Stimulated activated CD8-positive, alpha-beta memory T cell treated with anti-CD3 and anti-CD28 coated beads, Interleukin-15, amount 100 ng/mL, for 1 hour (primary cell): ENCODE results near the gene MEIOC.
A peak's percentile ranks its signal among the peaks of the same experiment; 100 is the strongest.
"Not testable (repeated sequence)": the region's sequence is repeated elsewhere in the genome, so short reads cannot be mapped to it uniquely, and the experiment has no call there.

Source experiments
- DNase-seq: peaks from one replicate; pipeline ENCODE4 v3.0.0-alpha.2; 2020; ENCODE audit warnings: low read depth

MEIOC gene

DNA sequence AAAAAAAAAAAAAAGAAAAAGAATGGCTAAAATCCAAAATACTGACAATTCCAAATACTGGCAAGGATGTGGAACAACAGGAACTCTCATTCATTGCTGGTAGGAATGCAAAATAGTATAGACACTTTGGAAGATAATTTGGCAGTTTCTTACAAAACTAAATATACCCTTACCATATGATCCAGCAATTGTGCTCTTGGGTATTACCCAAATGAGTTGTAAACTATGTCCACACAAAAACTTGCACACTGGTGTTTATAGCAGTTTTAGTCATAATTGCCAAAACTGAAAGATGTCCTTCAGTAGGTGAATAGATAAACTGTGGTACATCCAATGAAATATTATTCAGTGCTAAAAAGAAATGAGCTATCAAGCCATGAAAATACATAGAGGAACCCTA lies 8.5 kb upstream of the MEIOC start:
- no peak for DNase-seq

DNA sequence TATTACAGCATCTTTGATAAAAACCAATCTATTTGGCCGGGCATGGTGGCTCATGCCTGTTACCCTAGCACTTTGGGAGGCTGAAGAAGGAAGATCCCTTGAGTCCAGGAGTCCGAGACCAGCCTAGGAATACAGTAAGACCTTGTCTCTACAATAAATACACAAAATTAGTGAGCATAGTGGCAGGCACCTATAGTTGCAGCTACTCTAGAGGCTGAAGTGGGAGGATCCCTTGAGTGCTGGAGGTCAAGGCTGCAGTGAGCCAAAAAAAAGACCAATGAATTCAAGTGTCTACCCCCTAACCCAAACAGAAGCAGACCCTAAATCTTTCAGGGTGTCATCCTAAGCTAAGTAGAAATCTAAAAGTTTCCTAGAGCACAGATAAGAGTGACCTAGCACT lies 7.3 kb upstream of the MEIOC start:
- no peak for DNase-seq

DNA sequence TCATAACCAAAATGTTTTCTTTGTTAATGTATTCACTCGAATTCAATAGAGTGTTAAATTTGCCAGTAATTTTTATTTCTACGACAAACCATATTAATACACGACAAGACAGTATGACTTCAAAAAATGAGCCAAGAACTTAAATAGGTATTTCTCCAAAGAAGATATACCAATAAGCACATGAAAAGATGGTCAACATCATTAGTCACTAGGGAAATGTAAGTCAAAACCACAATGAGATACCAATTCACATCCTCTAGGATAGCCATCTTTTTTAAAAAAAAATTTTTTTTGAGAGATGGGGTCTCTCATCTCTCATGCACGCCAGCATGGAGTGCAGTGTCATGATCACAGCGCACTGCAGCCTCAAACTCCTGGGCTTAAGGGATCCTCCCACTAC lies 5.0 kb upstream of the MEIOC start:
- DNase-seq = no peak

DNA sequence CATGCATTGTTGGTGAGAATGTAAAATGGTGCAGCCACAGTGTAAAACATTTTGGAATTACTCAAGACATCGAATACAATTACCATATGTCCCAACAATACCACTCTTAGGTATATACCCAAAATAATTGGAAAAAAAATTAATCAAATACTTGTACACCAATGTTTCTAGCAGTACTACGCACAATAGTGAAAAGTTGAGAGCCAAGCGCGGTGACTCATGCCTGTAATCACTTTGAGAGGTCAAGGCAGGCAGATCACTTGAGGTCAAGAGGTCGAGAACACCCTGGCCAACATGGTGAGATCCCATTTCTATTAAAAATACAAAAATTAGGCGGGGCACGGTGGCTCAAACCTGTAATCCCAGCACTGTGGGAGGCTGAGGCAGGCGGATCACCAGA lies 3.5 kb upstream of the MEIOC start:
- no peak for DNase-seq

DNA sequence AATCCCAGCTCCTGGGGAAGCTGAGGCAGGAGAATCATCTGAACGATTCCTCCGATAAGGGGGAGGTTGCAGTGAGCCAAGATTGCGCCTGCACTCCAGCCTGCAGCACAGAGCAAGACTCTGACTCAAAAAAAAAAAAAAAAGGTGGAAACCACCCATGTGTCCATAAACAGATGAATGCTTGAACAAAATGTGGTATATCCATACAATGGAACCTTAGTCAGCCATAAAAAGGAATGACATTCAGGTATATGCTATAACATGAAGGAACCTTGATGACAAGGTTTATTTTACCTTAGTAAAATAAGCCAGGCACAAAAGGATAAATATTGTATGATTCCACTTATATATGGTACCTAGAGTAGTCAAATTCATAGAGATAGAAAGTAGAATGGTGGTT lies 2.9 kb upstream of the MEIOC start:
- no peak for DNase-seq

DNA sequence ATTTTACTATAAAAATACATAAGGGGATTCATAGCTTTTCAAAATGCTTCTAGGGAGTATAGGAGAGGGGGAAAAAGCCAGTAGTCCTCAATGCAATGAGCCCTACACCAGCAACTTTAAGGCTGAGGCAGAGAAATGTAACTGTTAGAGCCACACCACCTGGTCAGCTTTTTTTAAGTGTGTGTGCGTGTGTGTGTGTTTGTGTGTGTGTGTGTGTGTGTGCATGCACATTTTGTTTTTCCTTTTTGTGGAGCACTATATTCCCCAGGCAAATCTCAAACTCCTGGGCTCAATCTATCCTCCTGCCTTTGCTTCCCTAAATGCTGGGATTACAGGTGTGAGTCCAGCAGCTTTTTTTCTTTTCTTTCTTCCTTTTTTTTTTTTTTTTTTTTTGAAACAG lies 2.3 kb upstream of the MEIOC start:
- no peak for DNase-seq

DNA sequence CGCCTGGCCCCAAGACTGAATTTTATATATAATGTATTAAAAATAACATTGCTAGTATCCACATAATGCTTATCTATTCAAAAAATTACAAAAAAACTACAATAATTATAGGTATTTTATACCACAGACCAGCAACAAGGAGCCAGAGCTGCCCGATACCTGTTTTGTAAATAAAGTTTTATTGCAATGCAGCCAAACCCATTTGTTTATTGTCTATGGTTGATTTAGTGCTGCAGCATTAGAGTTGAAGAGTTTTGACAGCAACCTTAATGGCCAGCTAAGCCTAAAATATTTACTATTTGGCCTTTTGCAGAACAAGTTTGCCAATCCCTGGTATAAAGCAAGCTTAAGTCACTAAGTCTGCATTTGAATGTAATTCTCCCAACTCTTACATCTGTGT lies 5.6 kb downstream of the MEIOC start:
- no peak for DNase-seq

DNA sequence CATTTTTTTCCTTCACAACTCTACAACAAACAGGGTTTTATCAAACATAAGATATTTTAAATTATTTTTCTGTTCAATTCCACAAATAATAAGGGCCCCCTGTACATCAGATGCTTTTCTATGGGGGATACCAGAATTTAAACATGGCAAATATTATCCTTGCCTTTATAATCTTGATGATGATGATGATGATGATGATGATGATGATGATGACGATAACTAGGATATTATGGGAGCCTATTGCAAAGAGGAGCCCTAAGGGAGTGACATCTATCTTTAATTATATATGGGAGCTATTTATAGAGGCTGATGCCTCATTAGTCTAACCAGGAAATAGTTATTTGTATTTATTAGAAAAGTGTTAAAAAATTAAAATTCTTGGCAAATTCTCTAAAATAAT lies 6.8 kb downstream of the MEIOC start:
- no peak for DNase-seq

DNA sequence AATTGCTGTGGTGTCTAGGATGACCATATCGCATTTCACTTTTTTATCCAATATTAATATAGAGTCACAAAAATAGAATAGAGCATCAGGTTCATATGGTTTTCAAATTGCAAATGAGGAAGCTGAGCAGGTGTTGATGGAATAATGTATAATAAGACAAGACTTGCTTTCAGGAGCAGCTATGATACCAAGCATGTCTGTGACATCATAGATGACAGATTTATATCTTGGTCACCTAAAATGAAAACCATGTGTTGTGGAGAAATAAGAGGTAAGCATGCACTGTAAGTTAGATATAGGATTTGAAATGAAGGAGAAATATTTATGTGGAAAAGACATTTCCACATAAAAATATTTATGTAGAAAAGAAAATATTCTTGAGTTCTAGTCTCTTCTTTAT lies 8.6 kb downstream of the MEIOC start:
- DNase-seq = no peak

DNA sequence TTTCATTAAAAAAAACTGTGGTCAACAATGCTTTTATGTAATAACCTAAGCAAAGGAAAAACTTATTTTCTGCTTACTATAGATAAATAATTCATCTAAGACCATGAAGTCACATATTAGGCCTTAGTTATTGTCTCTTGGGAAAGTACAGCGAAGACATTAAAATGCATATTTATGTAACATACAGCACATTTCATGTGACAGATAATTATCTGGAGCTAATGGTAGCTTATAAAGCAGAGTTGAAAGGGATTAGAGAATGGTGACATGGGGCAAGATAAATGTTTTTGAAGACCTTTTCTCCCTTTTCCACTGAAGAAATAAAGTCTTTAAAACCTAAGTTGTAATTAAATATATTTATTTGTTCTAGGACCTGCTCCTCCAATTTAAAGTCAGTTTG lies 9.7 kb downstream of the MEIOC start:
- no peak for DNase-seq

DNA sequence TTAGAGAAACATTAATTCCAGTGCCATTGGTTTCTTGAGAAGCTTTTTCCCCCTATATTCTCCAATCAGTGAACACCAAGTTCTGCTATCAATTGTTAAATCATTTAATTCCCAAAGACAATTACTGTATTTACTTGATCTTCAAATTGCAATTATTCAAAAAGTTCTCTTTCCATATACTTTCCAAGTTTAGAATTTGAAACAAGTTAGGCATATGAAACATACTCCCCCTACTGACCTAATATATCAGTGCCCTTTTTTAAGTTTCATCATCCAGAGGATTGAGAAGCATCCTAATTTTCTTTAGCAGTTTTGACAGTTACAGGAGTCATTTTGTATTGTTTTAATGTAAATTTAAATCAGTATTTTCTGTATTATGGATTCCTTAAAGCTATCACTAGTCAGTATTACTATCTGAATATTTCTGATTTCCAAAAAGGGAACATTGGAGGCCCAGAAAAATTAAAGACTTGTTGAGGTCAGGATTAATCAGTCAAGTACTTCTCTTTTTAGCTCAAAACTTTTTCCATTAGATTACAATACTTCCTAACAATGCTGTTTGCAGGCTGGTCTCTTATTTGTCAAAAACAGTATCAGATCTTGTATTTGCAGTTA lies 16.3 kb downstream of the MEIOC start:
- no peak for DNase-seq

DNA sequence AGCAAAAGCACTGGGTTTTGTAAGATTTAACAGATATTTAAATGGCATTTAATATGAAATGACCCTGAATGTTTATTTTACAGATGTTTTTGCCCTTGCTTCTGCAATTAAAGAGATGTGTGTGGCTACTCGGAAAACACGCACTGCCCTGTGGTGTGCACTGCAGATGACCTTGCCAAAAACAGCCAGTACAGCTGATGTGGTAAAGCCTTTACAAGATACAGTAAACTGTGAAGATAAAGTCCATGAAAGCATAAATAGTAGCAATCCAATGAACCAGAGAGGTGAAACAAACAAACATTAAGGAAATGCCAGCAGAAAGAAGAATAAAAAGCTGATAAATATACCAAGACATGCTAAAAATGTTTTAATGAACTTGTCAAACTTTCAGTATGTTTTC lies 17.6 kb downstream of the MEIOC start:
- no peak for DNase-seq

DNA sequence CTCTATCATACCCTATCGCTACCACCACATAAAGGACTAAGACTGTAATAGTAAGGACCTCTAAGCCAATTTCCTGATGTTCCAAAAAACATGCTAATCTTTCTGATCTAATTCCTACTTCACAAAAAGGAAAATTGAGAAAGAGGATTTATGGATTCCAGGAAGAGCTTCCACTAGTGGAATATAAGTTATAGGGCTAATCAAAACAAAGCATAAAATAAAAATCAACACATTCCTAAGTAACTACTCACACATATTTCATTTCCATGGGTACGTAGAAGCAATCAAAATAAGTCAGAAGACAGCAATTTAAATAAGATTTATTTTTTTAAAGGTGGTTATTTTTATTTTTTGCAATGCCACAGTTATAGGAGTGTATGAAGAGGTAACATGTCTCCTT lies 20.9 kb downstream of the MEIOC start:
- DNase-seq = no peak

DNA sequence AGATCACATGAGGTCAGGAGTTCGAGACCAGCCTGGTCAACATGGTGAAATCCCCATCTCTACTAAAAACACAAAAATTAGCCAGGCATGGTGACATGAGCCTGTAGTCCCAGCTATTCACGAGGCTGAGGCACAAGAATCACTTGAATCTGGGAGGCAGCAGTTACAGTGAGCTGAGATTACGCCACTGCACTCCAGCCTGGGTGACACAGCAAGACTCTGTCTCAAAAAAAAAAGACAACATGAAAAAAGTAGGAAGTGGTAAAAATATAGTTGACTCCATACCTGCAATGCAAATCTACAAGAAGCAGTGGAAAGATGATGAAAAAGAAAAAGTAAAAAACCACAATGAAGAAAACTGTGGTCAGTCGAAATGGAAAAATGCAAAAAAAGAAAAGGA lies 27.0 kb downstream of the MEIOC start:
- not testable (repeated sequence) for DNase-seq

DNA sequence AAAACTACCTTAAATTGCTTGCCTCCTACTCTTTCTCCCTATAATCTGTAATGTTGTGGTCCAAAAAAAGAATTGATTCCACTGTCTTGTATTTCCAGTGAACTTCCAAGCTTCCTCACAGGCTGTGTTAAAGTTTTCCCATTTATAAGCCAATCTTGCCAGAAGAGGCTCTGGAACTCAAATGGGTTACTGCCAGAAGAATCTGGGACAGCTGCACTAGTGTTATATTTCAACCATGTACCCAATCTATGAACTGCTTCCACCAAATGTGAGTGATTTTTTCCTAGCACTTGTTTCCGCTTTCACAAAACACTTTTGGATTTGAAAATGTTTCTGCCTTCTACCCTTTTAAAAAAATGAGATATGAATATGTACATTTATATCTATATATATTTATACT lies 31.5 kb downstream of the MEIOC start:
- DNase-seq = no peak

DNA sequence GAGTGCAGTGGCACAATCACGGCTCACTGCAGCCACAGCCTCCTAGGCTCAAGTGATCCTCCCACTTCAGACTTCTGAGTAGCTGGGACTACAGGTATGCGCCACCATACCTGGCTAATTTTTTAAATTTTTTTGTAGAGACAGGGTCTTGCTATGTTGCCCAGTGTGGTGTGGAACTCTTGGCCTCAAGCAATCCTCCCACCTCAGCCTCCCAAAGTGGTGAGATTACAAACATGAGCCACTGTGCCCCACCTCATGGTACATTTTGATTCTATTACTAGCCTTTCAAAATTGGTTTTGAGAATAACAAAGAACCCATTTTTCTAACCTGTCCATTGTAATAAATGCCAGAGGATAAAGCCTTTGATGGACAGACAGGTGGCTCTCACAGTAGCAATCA lies 31.9 kb downstream of the MEIOC start:
- DNase-seq = no peak

DNA sequence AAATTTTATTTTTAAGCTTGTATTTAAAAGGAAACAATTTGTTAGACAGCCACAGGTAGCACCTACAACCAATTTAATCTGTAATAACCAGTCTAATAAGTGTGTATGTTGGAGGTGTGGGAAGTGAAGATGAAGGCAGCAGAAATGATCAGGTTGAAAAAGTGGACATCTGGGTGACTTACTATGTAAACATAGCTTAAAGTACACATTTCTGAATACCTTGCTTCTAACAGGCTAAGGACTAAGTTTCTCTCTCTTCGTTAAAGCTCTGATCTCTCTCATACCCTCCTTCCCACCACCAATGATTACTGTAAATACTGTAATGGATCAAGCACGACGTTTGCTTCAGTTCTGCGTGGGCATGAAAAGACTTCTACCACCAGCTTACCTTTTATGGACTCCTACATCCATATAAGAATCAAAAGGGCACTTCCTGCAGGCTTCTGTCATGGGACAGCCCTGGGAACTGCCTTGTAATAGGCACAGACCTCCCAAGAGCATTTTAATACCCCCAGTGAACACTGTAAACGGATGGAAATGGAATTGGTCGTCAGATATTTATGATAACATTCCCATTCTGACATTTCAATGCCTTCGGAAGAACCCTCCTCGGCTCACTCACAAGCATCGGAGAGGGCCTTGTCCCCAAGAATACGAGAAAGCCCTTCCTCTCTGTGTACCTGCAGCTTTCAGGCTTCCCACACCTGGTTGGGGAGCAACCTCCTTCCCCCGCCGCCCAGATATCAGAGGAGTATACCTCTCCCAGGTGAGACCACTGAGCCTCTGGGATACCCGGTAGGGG lies 32.6 kb downstream of the MEIOC start:
- DNase-seq = no peak

DNA sequence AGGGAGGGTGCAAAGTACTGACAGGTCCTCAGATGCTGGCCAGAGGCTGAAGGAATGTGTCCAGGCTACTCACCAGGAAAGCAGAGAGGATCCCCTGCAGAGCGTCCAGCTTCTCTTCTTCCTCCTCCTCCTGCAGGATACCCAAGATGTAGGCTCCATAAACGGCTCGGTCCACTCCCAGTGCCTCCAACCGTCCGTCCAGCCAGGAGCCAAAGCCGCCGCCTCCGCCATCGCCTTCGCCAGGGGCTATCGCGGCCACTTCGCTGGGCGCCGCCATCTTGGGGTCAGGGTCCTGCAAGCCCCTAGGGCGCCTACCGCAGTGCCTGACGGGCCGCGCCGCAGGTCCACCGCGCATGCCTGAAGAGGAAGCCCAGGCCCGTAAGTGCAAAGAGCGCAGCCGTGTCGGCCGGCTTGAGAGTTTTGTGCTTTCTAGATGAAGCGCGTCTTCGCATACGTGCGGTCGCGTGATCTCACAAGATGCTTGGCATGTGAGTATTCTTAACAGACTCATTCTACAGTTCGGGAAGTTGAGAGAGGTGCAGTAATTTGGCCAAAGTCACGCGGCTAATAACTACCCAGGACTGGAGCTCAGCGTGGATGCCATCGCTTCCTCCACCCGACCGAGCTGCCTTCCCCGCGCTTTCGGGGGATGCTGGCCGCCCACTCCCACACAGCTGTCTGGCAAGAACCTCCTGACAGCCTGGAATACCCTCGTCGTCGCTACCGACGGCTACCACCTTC lies 33.4 kb downstream of the MEIOC start, which contains the start of gene CCDC43:
Gene CCDC43 (minus strand): TSS at position 300 of the 741 bp plus-strand sequence. CDS start 23 bp downstream, at position 277.
- peak; percentile 84 for DNase-seq

DNA sequence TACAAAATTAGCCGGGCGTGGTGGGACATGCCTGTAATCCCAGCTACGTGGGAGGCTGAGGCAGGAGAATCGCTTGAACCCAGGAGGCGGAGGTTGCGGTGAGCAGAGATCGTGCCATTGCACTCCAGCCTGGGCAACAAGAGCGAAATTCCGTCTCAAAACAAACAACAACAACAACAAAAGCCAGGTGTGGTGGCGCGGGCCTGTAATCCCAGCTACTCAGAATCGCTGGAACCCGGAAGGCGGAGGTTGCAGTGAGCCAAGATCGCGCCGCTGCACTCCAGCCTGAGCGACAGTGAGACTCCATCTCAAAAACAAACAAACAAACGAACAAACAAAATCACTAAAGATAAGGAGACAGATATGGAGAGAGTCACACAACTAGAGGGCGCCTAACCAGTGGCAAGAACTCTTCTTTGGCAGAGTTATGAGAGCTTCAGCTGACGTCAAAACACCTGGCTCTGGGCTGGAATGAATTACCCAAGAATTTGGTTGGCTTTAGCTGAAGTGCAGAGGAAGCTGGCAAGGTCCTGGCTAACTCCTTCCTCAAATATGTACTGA lies 34.6 kb downstream of the MEIOC start:
- DNase-seq = not testable (repeated sequence)

DNA sequence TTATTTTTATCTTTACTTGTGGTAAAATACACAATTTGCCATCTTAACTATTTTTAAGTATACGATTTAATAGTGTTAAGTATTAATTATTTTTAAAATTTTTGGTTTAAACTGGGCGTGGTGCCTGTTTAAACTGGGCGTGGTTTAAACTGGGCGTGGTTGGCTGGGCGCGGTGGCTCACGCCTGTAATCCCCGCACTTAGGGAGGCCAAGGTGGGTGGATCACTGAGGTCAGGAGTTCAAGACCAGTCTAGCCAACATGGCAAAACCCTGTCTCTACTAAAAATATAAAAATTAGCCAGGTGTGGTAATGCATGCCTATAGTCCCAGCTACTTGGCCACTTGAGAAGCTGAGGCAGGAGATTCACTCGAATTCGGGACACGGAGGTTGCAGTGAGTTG lies 37.3 kb downstream of the MEIOC start:
- DNase-seq = no peak

DNA sequence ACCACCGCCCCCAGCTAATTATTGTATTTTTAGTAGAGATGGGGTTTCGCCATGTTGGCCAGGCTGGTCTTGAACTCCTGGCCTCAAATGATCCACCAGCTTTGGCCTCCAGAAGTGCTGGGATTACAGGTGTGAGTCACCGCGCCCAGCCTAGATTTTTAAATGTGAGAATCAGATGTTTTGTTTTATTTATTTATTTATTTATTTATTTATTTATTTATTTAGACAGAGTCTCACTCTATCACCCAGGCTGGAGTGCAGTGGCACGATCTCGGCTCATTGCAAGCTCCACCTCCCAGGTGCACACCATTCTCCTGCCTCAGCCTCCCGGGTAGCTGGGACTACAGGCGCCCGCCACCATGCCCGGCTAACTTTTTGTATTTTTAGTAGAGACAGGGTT lies 44.0 kb downstream of the MEIOC start:
- DNase-seq = not testable (repeated sequence)

DNA sequence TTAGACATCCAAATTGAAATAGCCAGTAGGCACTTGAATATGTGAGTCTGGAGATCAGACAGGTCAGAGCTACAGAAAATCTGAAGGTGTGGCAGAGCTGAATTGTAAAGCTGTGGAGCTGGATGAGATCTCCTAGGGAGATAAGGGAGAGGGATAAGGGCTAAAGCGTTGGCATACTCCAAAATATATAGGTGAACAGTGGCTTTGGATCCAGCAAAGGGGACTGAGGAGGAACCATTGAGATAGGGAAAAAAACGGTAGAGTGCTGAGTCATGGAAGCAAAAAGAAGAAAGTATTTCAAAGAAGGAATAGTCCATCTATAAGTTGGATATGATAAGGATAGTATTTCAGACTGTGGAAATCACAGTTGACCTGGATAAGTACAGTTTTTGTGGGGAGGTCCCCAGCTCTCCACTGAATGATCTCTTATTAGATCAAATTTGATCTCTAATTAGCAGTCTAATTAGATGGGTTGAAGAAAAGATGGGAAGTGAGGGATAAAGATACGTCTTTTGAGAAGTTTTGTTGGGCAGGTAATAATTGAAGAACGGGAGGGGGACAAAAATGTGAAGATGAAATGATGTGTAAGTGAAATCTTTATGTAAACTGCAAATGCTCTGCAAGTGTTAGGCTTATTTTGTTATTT lies 51.6 kb downstream of the MEIOC start:
- DNase-seq = no peak
